Activated naive CD4-positive, alpha-beta T cell treated with anti-CD3 and anti-CD28 coated beads, Interleukin-2, amount 10 ng/mL, durations not matched to agents 7 days and 5 days (primary cell): ENCODE results near the gene LAMA5.

Experiments used
- CTCF ChIA-PET: fragments of 350-600 bp; sonication (Branson Sonifier 250); formaldehyde crosslinking; loops from one replicate; lab custom pipeline; 2021; ENCODE audit warnings: antibody characterized with exemption; lab: Charles Lee
- DNase-seq: peaks from one replicate; pipeline ENCODE4 v3.0.0-alpha.2; 2020
- H3K27ac Mint-ChIP-seq: one replicate; pipeline ENCODE4 v1.8.0; 2021; ENCODE audit warnings: mild to moderate bottlenecking, moderate library complexity, mixed read lengths
- H3K27me3 Mint-ChIP-seq: one replicate; pipeline ENCODE4 v1.8.0; 2021; ENCODE audit warnings: mild to moderate bottlenecking, mixed read lengths
- H3K36me3 Mint-ChIP-seq: one replicate; pipeline ENCODE4 v1.8.0; 2021; ENCODE audit warnings: mixed read lengths
- H3K4me1 Mint-ChIP-seq: one replicate; pipeline ENCODE4 v1.8.0; 2021; ENCODE audit warnings: mixed read lengths
- H3K4me3 Mint-ChIP-seq: one replicate; pipeline ENCODE4 v1.8.0; 2021; ENCODE audit warnings: mild to moderate bottlenecking, moderate library complexity, mixed read lengths
- H3K9me3 Mint-ChIP-seq: one replicate; pipeline ENCODE4 v1.8.0; 2021; ENCODE audit warnings: mixed read lengths

Gene LAMA5

GRCh38 chr20:62273416-62273815, 93.7 kb downstream of the LAMA5 start:
- no peak for DNase-seq
- Mint-ChIP-seq H3K36me3 (peaks cover 6% of the 10 kb centered on the region), H3K9me3 (no peaks in the 10 kb centered on the region), H3K27me3 (no peaks in the 10 kb centered on the region), H3K4me3 (no peak overlapping the region), H3K4me1 (no peaks in the 10 kb centered on the region), H3K27ac (no peak overlapping the region)
- CTCF ChIA-PET: no interaction called here

GRCh38 chr20:62272200-62272599, 94.9 kb downstream of the LAMA5 start:
- H3K36me3 Mint-ChIP-seq: peaks cover 6% of the 10 kb centered on the region

GRCh38 chr20:62269871-62270270, 97.2 kb downstream of the LAMA5 start:
- H3K27ac Mint-ChIP-seq: no peak overlapping the region
- peaks cover 13% of the 10 kb centered on the region for H3K36me3 Mint-ChIP-seq
- CTCF ChIA-PET: no interaction called here

More at GRCh38 chr20:62272200-62272599, 94.9 kb downstream of the LAMA5 start:
- Mint-ChIP-seq H3K9me3 (no peaks in the 10 kb centered on the region), H3K27me3 (no peaks in the 10 kb centered on the region), H3K4me1 (no peaks in the 10 kb centered on the region), H3K27ac (no peak overlapping the region), H3K4me3 (no peak overlapping the region)
- DNase-seq: no peak
- CTCF ChIA-PET: no interaction called here

GRCh38 chr20:62269378-62269777, 97.7 kb downstream of the LAMA5 start:
- no peak for DNase-seq
- no peak overlapping the region for H3K27ac Mint-ChIP-seq
- H3K36me3 Mint-ChIP-seq: peaks cover 18% of the 10 kb centered on the region
- H3K4me1 Mint-ChIP-seq: no peaks in the 10 kb centered on the region
- H3K27me3 Mint-ChIP-seq: no peaks in the 10 kb centered on the region
- no peaks in the 10 kb centered on the region for H3K9me3 Mint-ChIP-seq
- CTCF ChIA-PET: no interaction called here
- H3K4me3 Mint-ChIP-seq: no peak overlapping the region

More at GRCh38 chr20:62269871-62270270, 97.2 kb downstream of the LAMA5 start:
- no peaks in the 10 kb centered on the region for H3K9me3 Mint-ChIP-seq
- H3K4me1 Mint-ChIP-seq: no peaks in the 10 kb centered on the region
- H3K27me3 Mint-ChIP-seq: no peaks in the 10 kb centered on the region
- DNase-seq: no peak
- no peak overlapping the region for H3K4me3 Mint-ChIP-seq

- Mint-ChIP-seq H3K36me3 (peaks cover 18% of the 10 kb centered on the region), H3K4me3 (no peak overlapping the region), H3K4me1 (no peaks in the 10 kb centered on the region), H3K27ac (no peak overlapping the region), H3K9me3 (no peaks in the 10 kb centered on the region), H3K27me3 (no peaks in the 10 kb centered on the region)
- DNase-seq: no peak
- CTCF ChIA-PET: no interaction called here
Measured at GRCh38 chr20:62268228-62268900, 98.7 kb downstream of the LAMA5 start.

GRCh38 chr20:62267543-62267942, 99.6 kb downstream of the LAMA5 start:
- Mint-ChIP-seq H3K9me3 (no peaks in the 10 kb centered on the region), H3K4me3 (no peak overlapping the region), H3K27me3 (no peaks in the 10 kb centered on the region), H3K27ac (no peak overlapping the region), H3K36me3 (peaks cover 15% of the 10 kb centered on the region), H3K4me1 (no peaks in the 10 kb centered on the region)
- CTCF ChIA-PET: no interaction called here
- no peak for DNase-seq

GRCh38 chr20:62266851-62267250, 100.3 kb downstream of the LAMA5 start:
- H3K36me3 Mint-ChIP-seq: peaks cover 16% of the 10 kb centered on the region
- no peak overlapping the region for H3K27ac Mint-ChIP-seq
- CTCF ChIA-PET: no interaction called here
- no peak for DNase-seq
- no peak overlapping the region for H3K4me3 Mint-ChIP-seq
- H3K27me3 Mint-ChIP-seq: no peaks in the 10 kb centered on the region
- H3K9me3 Mint-ChIP-seq: no peaks in the 10 kb centered on the region
- H3K4me1 Mint-ChIP-seq: no peaks in the 10 kb centered on the region

- DNase-seq: no peak
- Mint-ChIP-seq H3K4me3 (no peak overlapping the region), H3K27me3 (no peaks in the 10 kb centered on the region), H3K9me3 (no peaks in the 10 kb centered on the region), H3K4me1 (no peaks in the 10 kb centered on the region), H3K36me3 (peaks cover 14% of the 10 kb centered on the region), H3K27ac (no peak overlapping the region)
- CTCF ChIA-PET: no interaction called here
Measured at GRCh38 chr20:62266340-62266739, 100.8 kb downstream of the LAMA5 start.

- CTCF ChIA-PET: no interaction called here
- no peak overlapping the region for H3K27ac Mint-ChIP-seq
Measured at GRCh38 chr20:62265365-62265764, 101.7 kb downstream of the LAMA5 start.

GRCh38 chr20:62263396-62263795, 103.7 kb downstream of the LAMA5 start:
- no peaks in the 10 kb centered on the region for H3K9me3 Mint-ChIP-seq
- peaks cover 15% of the 10 kb centered on the region for H3K36me3 Mint-ChIP-seq

More at GRCh38 chr20:62265365-62265764, 101.7 kb downstream of the LAMA5 start:
- no peaks in the 10 kb centered on the region for H3K4me1 Mint-ChIP-seq
- no peak for DNase-seq
- H3K9me3 Mint-ChIP-seq: no peaks in the 10 kb centered on the region
- H3K27me3 Mint-ChIP-seq: no peaks in the 10 kb centered on the region
- H3K36me3 Mint-ChIP-seq: peaks cover 14% of the 10 kb centered on the region
- H3K4me3 Mint-ChIP-seq: no peak overlapping the region

GRCh38 chr20:62262064-62262463, 105.0 kb downstream of the LAMA5 start:
- H3K4me3 Mint-ChIP-seq: no peak overlapping the region
- peaks cover 15% of the 10 kb centered on the region for H3K36me3 Mint-ChIP-seq
- no peak for DNase-seq
- no peaks in the 10 kb centered on the region for H3K9me3 Mint-ChIP-seq
- no peak overlapping the region for H3K27ac Mint-ChIP-seq
- CTCF ChIA-PET: no interaction called here
- H3K4me1 Mint-ChIP-seq: no peaks in the 10 kb centered on the region
- no peaks in the 10 kb centered on the region for H3K27me3 Mint-ChIP-seq

More at GRCh38 chr20:62263396-62263795, 103.7 kb downstream of the LAMA5 start:
- Mint-ChIP-seq H3K4me1 (no peaks in the 10 kb centered on the region), H3K27me3 (no peaks in the 10 kb centered on the region), H3K4me3 (no peak overlapping the region), H3K27ac (no peak overlapping the region)
- CTCF ChIA-PET: no interaction called here
- DNase-seq: no peak

GRCh38 chr20:62259294-62259565, 107.9 kb downstream of the LAMA5 start:
- Mint-ChIP-seq H3K36me3 (peaks cover 7% of the 10 kb centered on the region), H3K27me3 (no peaks in the 10 kb centered on the region), H3K9me3 (no peaks in the 10 kb centered on the region), H3K4me1 (no peaks in the 10 kb centered on the region), H3K4me3 (no peak overlapping the region), H3K27ac (no peak overlapping the region)
- CTCF ChIA-PET: no interaction called here
- DNase-seq: no peak
